Smooth muscle cell of the brain vasculature (primary cell): ENCODE results near the gene ABCD3.
"Not testable (repeated sequence)": the region's sequence is repeated elsewhere in the genome, so short reads cannot be mapped to it uniquely, and the experiment has no call there.

Experiments
- DNase-seq: peaks from one replicate; pipeline ENCODE4 v3.0.0-alpha.2; 2012; ENCODE audit warnings: low read depth, low spot score

The ABCD3 gene

GRCh38 chr1:94413311-94413710 is 4.9 kb upstream of the ABCD3 start:
- no peak for DNase-seq

DNA sequence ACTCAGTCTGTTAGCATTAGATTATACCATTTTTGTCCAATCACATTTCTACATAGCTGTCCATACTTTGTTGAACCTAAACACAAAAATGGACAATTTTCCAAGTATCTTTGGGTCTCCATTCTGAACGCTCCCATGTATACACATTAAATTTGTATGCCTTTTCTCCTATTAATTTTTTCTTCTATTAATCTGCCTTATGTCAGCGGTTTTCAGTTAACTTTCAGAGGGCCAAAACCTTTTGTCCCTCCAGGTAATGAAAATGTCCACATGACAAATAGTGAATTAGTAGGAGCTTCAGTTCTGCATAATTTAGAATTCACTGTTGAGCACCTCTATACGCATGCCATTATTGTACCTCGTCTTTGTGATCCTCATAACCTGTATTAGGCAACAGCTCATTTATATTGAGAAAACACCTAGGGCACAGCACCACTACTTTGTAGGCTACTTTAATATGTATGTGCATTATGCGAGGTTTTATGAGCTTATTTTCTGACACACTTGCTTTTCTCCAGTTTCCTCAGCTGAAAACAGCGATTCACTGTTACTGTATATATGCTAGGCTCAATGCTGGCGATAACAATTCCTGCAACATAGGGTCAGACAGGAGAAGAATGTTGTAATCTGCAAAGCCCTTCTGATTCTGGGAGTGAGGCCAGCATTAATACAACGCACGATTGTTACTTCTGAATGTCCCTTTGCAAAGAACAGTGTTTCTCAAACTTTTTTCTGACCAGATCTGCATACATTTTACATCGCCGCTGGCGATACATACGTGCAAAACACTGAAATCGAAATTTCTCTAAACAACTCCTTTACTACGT is 1.1 kb upstream of the ABCD3 start:
- no peak for DNase-seq

DNA sequence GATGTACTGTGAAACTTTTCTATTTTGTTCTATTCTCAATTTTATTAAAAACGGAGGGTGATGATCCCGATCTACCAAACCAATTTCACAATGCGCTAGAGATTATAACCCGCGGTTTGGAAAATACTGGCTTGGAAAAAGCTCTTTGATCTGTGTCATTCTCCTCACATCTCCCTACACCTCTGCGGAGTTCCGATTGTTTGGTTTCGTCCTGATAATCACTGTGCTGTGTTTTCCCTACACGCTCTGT is 536 bp upstream of the ABCD3 start:
- no peak for DNase-seq

DNA sequence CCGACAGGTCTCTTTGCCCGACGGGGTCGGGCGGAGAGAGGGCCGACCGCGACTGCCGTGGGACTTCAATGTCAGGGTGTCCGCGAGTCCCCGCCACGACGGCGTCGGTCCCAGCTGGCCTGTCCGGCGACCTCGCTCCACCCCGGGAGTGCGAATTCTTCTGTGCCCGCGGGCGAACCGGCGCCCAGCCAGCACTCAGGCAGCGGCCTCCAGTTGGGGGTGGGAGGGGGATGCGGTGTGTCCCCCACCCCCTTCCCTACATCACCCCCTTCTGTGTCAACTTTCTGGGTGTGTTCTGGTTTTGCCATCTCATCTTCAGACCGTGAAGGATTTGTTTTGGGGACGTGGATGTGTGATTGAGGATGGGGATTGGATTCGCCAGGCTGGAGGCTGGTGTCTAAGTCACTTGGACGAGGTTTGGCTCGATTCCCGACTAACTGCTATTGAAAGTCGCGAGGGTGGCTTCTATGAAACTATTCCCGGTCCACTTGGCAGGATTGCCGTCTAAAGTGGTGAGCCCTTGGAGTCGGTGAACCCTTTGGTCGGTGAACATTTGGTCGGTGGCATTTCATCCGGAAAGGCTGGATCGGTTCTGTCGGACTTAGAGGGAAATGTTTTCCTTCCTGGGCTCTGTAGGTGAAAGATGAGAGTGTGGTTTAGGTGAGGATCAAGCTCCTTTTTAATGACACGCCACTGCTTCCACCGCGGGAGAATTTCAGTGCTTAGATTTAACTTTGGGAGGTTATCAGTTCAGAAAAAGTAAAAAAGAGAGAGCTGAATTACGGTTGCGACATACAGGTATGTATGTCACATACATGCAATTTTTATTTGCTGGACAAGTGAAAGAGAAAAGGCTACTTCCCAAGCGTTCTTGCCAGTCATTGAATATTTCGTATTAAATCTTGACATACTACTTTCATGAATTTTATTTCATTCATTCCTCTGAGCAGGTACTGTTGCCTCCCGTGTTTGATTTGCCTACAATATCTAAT is 771 bp downstream of the ABCD3 start:
- DNase-seq = no peak

DNA sequence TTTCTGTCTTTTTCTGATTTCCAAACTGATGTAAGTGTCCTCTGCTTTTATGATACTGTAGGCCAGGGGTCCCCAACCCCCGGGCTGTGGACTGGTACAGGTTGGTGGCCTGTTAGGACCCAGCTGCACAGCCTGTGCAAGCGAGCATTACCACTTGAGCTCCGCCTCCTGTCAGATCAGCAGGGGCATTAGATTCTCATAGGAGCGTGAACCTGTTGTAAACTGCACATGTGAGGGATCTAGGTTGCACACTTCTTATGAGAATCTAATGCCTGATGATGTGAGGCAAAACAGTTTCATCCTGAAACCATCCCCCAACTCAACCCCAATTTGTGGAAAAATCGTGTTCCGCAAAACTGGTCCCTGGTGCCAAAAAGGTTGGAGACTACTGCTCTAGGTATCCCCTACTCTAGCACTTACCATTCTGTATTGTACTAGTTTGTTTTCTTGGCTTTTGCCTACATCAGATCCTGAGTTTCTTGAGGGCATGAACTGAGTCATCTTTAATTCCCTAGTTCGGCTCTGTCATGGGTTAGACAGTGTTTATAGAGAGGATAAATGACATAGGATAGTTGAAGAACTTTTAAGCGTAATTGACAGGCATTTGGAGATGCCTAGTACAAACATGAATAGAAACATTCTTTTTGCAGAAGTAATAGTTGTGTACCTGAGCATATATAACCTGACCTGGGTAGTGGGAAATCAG is 4.1 kb downstream of the ABCD3 start:
- no peak for DNase-seq

DNA sequence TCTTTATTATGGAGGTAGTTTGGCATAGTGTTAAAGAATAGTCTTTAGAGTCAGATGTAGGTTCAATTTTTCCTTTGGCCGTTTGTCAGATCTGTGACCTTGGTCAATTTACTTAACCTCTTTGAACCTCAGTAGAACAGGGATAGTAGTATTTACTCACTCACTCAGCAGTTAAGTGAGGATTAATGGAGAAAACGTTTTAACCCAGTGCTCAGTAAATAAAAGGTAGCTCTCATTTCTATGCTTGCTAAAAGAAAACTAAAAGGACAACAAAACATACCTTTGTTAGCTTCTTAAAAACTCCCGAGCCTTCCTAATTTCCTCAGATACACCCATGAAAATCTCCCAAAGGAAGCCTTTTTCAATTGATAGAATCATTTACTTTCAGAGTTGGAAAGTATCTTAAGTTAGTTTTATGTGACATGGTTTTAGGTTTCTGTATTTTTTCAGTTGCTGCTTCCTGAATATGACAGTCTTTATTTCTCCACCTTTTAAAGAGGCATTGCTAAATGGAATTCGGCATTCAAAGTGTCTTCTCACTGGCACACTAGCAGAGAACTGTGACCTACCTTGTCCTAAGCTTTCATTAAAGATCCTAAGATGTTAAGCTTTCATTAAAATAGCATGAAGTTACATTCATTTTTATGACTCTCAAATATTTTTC is 7.8 kb downstream of the ABCD3 start:
- no peak for DNase-seq

DNA sequence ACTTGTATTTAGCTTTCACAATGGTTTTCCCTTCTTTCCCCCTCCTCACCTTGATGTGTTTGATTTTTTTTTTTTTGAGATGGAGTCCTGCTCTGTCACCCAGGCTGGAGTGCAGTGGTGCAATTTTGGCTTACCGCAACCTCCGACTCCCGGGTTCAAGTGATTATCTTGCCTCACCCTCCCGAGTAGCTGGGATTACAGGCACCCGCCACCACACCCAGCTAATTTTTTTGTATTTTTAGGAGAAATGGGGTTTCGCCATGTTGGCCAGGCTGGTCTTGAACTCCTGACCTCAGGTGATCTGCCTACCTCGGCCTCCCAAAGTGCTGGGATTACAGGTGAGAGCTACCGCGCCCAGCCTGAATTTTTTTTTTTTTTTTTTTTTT is 8.3 kb downstream of the ABCD3 start:
- not testable (repeated sequence) for DNase-seq

DNA sequence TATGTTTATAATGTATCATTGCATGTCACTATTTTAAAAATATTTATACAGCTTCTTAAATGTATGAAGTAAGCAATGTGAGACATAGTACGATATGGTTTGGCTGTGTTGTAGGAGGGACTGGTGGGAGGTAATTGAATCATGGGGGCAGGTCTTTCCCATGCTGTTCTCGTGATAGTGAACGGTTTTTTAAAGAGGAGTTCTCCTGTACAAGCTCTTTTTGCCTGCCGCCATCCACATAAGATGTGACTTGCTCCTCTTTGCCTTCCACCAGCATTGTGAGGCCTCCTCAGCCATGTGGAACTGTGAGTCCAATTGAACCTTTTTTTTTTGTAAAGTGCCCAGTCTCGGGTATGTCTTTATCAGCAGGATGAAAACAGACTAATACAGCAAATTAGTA is 10.3 kb downstream of the ABCD3 start:
- no peak for DNase-seq

- DNase-seq = not testable (repeated sequence)
These were observed 10.8 kb downstream of the ABCD3 start for GRCh38 chr1:94428927-94429528.

DNA sequence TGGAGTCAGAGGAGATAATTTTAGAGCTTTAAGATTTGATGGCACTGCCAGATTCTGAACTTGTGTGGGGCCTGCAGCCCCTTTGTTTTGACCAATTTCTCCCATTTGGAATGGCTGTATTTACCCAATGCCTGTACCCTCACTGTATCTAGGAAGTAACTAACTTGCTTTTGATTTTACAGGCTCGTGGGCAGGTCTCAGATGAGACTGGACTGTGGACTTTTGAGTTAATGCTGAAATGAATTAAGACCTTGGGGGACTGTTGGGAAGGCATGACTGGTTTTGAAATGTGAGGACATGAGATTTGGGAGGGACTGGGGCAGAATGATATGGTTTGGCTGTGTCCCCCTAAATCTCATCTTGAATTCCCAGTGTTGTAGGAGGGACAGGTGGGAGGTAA is 11.9 kb downstream of the ABCD3 start:
- not testable (repeated sequence) for DNase-seq

DNA sequence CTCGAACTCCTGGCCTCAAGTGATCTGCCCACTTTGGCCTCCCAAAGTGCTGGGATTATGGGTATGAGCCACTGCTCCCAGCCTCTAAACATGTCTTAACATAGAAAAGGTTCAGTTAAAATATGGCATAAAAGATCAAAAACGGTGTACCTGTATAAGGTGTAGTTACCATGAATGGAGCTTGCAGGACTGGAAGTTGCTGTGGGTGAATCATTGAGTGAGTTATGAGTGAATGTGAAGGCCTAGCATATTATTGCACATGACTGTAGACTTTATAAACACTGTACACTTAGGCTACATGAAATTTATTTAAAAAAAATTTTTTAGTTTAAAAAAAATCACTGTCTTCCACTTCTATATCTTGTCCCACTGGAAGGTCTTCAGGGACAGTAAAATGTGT is 15.7 kb downstream of the ABCD3 start:
- DNase-seq = no peak

- no peak for DNase-seq
These were observed 16.3 kb downstream of the ABCD3 start for GRCh38 chr1:94434365-94435045.

GRCh38 chr1:94438692-94439276 is 20.6 kb downstream of the ABCD3 start:
- no peak for DNase-seq

DNA sequence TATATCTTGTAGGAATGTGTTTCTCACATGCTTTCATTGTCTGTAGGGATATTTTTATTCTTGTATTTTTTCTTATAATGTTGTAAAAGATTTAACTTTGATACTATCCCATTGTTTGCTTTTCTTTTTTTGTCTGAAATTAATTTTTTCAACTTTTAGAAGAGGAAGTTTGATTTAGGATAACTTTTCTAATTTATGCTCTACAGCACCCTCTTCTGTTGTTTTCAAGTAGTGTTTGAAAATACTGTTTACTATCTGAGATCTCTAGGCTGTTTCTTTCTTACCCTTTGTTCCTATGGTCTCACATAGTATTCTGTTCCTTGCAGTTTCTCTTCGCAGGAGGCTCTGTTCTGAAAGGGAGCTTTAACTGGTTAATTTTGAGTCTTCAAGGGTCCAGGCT is 21.9 kb downstream of the ABCD3 start:
- no peak for DNase-seq

GRCh38 chr1:94443067-94443466 is 24.9 kb downstream of the ABCD3 start:
- DNase-seq = not testable (repeated sequence)

- not testable (repeated sequence) for DNase-seq
These were observed 26.6 kb downstream of the ABCD3 start for GRCh38 chr1:94444819-94445218.

GRCh38 chr1:94445733-94446132 is 27.5 kb downstream of the ABCD3 start:
- DNase-seq = not testable (repeated sequence)

GRCh38 chr1:94446177-94446576 is 28.0 kb downstream of the ABCD3 start:
- not testable (repeated sequence) for DNase-seq

DNA sequence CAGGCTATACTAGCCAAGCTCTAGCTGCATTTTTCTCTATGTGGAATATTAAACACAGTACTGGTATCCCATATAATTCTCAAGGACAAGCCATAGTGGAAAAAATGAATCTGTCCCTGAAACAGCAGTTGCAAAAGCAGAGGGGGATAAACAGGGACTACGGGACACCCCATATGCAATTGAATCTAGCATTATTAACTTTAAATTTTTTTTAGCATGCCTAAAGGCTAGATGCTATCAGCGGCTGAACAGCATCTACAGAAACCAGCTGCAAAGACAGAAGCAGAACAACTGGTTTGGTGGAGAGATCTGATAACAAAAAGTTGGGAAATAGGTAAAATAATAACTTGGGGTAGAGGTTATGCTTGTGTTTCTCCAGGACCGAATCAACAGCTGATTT is 30.6 kb downstream of the ABCD3 start:
- not testable (repeated sequence) for DNase-seq

DNA sequence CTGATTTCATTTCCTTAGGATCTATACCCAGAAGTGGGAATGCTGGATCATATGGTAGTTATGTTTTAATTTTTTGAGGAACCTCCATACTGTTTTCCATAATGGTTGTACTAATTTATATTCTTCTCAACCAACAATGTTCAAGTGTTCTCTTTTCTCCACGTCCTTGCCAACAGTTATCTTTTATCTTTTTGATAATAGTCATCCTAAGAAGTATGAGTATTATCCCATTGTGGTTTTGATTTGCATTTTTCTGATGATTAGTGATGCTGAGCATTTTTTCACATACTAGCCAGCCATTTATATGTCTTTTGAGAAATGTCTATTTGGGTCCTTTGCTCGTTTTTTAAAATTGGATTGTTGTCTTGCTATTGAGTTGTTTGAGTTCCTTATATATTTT is 38.5 kb downstream of the ABCD3 start:
- no peak for DNase-seq
